ENCODE results near the gene GDF2.

Gene GDF2

GRCh38 chr10:47349516-47349915, 27.3 kb downstream of the GDF2 start:
- DNase-seq = no peak
- Mint-ChIP-seq H3K9me3 (no peaks in the 10 kb centered on the region), H3K27me3 (ENCODE audit: low read depth, poor library complexity) (no peaks in the 10 kb centered on the region), H3K4me3 (no peak overlapping the region), H3K36me3 (ENCODE audit: low read depth) (no peaks in the 10 kb centered on the region), H3K27ac (no peak overlapping the region), H3K4me1 (peaks cover 9% of the 10 kb centered on the region)
- TF ChIP-seq CTCF (IDR thresholded peaks at IDR 0.05) = no peak

- H3K4me3 Mint-ChIP-seq = no peak overlapping the region
- TF ChIP-seq CTCF (IDR thresholded peaks at IDR 0.05) = no peak
- H3K4me1 Mint-ChIP-seq = peaks cover 9% of the 10 kb centered on the region
- DNase-seq = no peak
- H3K36me3 Mint-ChIP-seq (ENCODE audit: low read depth) = no peaks in the 10 kb centered on the region
- no peak overlapping the region for H3K27ac Mint-ChIP-seq
- H3K27me3 Mint-ChIP-seq (ENCODE audit: low read depth, poor library complexity) = no peaks in the 10 kb centered on the region
- H3K9me3 Mint-ChIP-seq = no peaks in the 10 kb centered on the region
These were observed 27.7 kb downstream of the GDF2 start for GRCh38 chr10:47349941-47350371.

- H3K27me3 Mint-ChIP-seq (ENCODE audit: low read depth, poor library complexity) = peaks cover 1% of the 10 kb centered on the region
- TF ChIP-seq CTCF (IDR thresholded peaks at IDR 0.05) = no peak
- H3K4me1 Mint-ChIP-seq = peaks cover 8% of the 10 kb centered on the region
- no peaks in the 10 kb centered on the region for H3K9me3 Mint-ChIP-seq
- no peak overlapping the region for H3K27ac Mint-ChIP-seq
- no peak for DNase-seq
- no peaks in the 10 kb centered on the region for H3K36me3 Mint-ChIP-seq (ENCODE audit: low read depth)
- no peak overlapping the region for H3K4me3 Mint-ChIP-seq
These were observed 28.7 kb downstream of the GDF2 start for GRCh38 chr10:47350671-47351640.

- H3K36me3 Mint-ChIP-seq (ENCODE audit: low read depth) = no peaks in the 10 kb centered on the region
- no peak overlapping the region for H3K27ac Mint-ChIP-seq
- DNase-seq = no peak
- H3K4me1 Mint-ChIP-seq = no peaks in the 10 kb centered on the region
- H3K27me3 Mint-ChIP-seq (ENCODE audit: low read depth, poor library complexity) = peaks cover 5% of the 10 kb centered on the region
- H3K9me3 Mint-ChIP-seq = no peaks in the 10 kb centered on the region
- TF ChIP-seq CTCF (IDR thresholded peaks at IDR 0.05) = no peak
- H3K4me3 Mint-ChIP-seq = no peak overlapping the region
These were observed 29.9 kb downstream of the GDF2 start for GRCh38 chr10:47351899-47352815.

- DNase-seq = no peak
- Mint-ChIP-seq H3K4me3 (no peak overlapping the region), H3K27ac (no peak overlapping the region), H3K4me1 (no peaks in the 10 kb centered on the region), H3K36me3 (ENCODE audit: low read depth) (no peaks in the 10 kb centered on the region), H3K27me3 (ENCODE audit: low read depth, poor library complexity) (peaks cover 5% of the 10 kb centered on the region), H3K9me3 (no peaks in the 10 kb centered on the region)
- no peak for TF ChIP-seq CTCF (IDR thresholded peaks at IDR 0.05)
These were observed 31.1 kb downstream of the GDF2 start for GRCh38 chr10:47353351-47353750.
